Activated CD4-positive, alpha-beta T cell treated with anti-CD3 and anti-CD28 coated beads for 36 hours (primary cell): ENCODE data around the gene SH3BGRL3. TPM values are rescaled to one million over a fixed set of nuclear protein-coding genes. Genes with fewer than 3 reads are reported as not detected.

ENCODE experiments used
- ATAC-seq: fragments of 200-7000 bp; cut with Tn5 transposase; one replicate; pipeline ENCODE4 v1.10.0; 2021; ENCODE audit warnings: mild to moderate bottlenecking, moderate library complexity
- CTCF ChIA-PET: fragments of 350-600 bp; sonication (Branson Sonifier 250); formaldehyde crosslinking; loops from one replicate; lab custom pipeline; 2021; ENCODE audit warnings: antibody characterized with exemption; lab: Charles Lee
- POLR2A ChIA-PET: fragments of 350-600 bp; sonication (Branson Sonifier 250); formaldehyde crosslinking; loops from one replicate; lab custom pipeline; 2021; ENCODE audit warnings: antibody characterized with exemption, inconsistent platforms; lab: Charles Lee
- DNase-seq: peaks from one replicate; pipeline ENCODE4 v3.0.0-alpha.2; 2020
- H3K27ac Mint-ChIP-seq: one replicate; pipeline ENCODE4 v1.8.0; 2021; ENCODE audit warnings: mixed read lengths
- H3K27me3 Mint-ChIP-seq: one replicate; pipeline ENCODE4 v1.8.0; 2021; ENCODE audit warnings: mixed read lengths
- H3K36me3 Mint-ChIP-seq: one replicate; pipeline ENCODE4 v1.8.0; 2021; ENCODE audit warnings: low read depth, mixed read lengths
- H3K4me1 Mint-ChIP-seq: one replicate; pipeline ENCODE4 v1.8.0; 2021; ENCODE audit warnings: mixed read lengths
- H3K4me3 Mint-ChIP-seq: one replicate; pipeline ENCODE4 v1.8.0; 2021; ENCODE audit warnings: mild to moderate bottlenecking, moderate library complexity, mixed read lengths
- H3K9me3 Mint-ChIP-seq: one replicate; pipeline ENCODE4 v1.8.0; 2021; ENCODE audit warnings: low read depth, mixed read lengths
- intact Hi-C, 2 experiments: fragments of 100-400 bp; cut with DNase I in 1 of 2; cut with micrococcal nuclease in 1 of 2; formaldehyde crosslinking; loops; one replicate each; pipeline versions ENCODE4 v1.14.2 to v1.15.1; 2022 to 2024; cut with DNase I, micrococcal nuclease
- total RNA-seq, 2 experiments: library from RNA; stranded (reverse); gene quantifications; one replicate each; pipeline ENCODE4 v1.2.3, GENCODE V29; 2021

Gene SH3BGRL3
- total RNA-seq, 2 experiments from 2014 or later = 267 to 381 TPM

GRCh38 chr1:26277719-26278118, 2.2 kb upstream of the SH3BGRL3 start:
- Mint-ChIP-seq H3K36me3 (peaks cover 64% of the 10 kb centered on the region), H3K27ac (peak overlapping the region; percentile 94), H3K9me3 (no peaks in the 10 kb centered on the region), H3K4me3 (no peak overlapping the region), H3K27me3 (no peaks in the 10 kb centered on the region), H3K4me1 (peaks cover 70% of the 10 kb centered on the region)
- ATAC-seq (no peak), DNase-seq (no peak)
- intact Hi-C loops = loop anchor here (2.0 to 5.0 kb wide), 4 partner anchors 85 to 305 kb away; partner anchors contain the start of gene HMGN2 (in 1 of the 2)
- ChIA-PET POLR2A (no interaction called here), CTCF (interaction anchor here (0.6 to 17.6 kb wide), 6 partner anchors 11 to 139 kb away, joined by 3 to 399 read pairs (median 4); partner anchors contain the start of gene CD52)

- ChIA-PET POLR2A (no interaction called here), CTCF (interaction anchor here (1.0 to 17.6 kb wide), 5 partner anchors 10 to 139 kb away, joined by 3 to 399 read pairs (median 4); partner anchors contain the start of gene CD52)
- H3K27me3 Mint-ChIP-seq = no peaks in the 10 kb centered on the region
- H3K4me3 Mint-ChIP-seq = peak overlapping the region; percentile 39
- DNase-seq (peak; percentile 27), ATAC-seq (no peak)
- intact Hi-C loops = loop anchor here (2.0 to 5.0 kb wide), 4 partner anchors 84 to 304 kb away; partner anchors contain the start of gene HMGN2 (in 1 of the 2)
- H3K9me3 Mint-ChIP-seq = no peaks in the 10 kb centered on the region
- peaks cover 66% of the 10 kb centered on the region for H3K36me3 Mint-ChIP-seq
- peaks cover 76% of the 10 kb centered on the region for H3K4me1 Mint-ChIP-seq
- peak overlapping the region; percentile 94 for H3K27ac Mint-ChIP-seq
Measured at GRCh38 chr1:26278303-26278702, 1.6 kb upstream of the SH3BGRL3 start.

DNA sequence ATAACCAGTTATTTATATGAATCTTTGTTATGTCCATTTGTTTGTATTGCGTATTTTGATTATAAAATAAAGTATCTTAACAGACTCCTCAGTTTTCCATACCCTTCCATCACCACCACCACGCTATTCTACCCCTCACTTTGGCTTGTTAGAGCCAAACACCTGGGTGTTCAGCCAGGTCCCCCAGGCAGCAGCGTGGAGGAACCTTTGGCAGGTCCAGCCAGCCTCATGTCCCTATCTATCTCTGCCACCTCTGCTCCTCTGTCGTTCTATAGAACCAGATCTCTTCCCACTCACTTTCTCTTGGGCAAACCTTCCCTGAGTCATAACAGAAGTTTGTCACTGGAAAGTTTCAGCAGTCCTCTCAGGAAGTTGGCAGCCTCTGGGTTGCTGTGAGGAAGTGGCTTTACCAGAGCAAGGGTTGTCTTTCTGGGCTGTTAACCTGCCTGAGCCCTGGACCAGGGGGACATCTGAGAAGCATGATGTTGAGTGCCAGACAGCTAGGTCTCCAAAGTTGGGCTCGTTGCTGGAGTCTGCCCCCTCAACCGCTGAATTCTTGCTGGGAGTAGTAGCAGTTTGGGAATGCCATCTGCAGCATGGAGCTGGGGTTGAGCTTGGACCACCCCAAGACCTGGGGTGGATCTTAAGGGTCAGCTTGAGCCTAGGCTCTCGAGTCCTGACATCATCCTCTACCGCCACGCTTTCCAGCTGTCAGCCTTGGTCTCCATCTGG, 996 bp upstream of the SH3BGRL3 start:
- DNase-seq (peak; percentile 63), ATAC-seq (peak; percentile 7)
- CTCF ChIA-PET = interaction anchor here (0.6 to 17.6 kb wide), 8 partner anchors 10 to 1067 kb away, joined by 3 to 399 read pairs (median 6); partner anchors contain the start of gene CD52
- H3K9me3 Mint-ChIP-seq = no peaks in the 10 kb centered on the region
- no peaks in the 10 kb centered on the region for H3K27me3 Mint-ChIP-seq
- POLR2A ChIA-PET = interaction anchor here (0.8 to 1.0 kb wide), 3 partner anchors 10 to 40 kb away, joined by 3 read pairs; no protein-coding TSS in a partner anchor
- peak overlapping the region; percentile 78 for H3K4me3 Mint-ChIP-seq
- H3K36me3 Mint-ChIP-seq = peaks cover 70% of the 10 kb centered on the region
- H3K4me1 Mint-ChIP-seq = peaks cover 82% of the 10 kb centered on the region
- intact Hi-C loops = loop anchor here (1.0 to 5.0 kb wide), 5 partner anchors 27 to 303 kb away; partner anchors contain the start of genes HMGN2 (in 1 of the 2) and UBXN11 (in 1 of the 2)
- peak overlapping the region; percentile 94 for H3K27ac Mint-ChIP-seq

GRCh38 chr1:26280333-26281042, 602 bp downstream of the SH3BGRL3 start:
- Mint-ChIP-seq H3K9me3 (no peaks in the 10 kb centered on the region), H3K27ac (peak overlapping the region; percentile 79), H3K4me3 (peak overlapping the region; percentile 78), H3K4me1 (peaks cover 84% of the 10 kb centered on the region), H3K36me3 (peaks cover 75% of the 10 kb centered on the region), H3K27me3 (no peaks in the 10 kb centered on the region)
- peak; percentile 47 for DNase-seq
- intact Hi-C loops = loop anchor here in 1 of 2 experiments (1.0 kb wide), 3 partner anchors 39 to 169 kb away; partner anchors contain the start of genes CEP85 and PDIK1L
- ChIA-PET CTCF (interaction anchor here (0.5 to 17.6 kb wide), 6 partner anchors 8 to 108 kb away, joined by 3 to 399 read pairs (median 6); partner anchors contain the start of gene CD52), POLR2A (interaction anchor here (0.5 to 0.7 kb wide), 2 partner anchors 143 to 1355 kb away, joined by 3 read pairs; no protein-coding TSS in a partner anchor)
- ATAC-seq = no peak

DNA sequence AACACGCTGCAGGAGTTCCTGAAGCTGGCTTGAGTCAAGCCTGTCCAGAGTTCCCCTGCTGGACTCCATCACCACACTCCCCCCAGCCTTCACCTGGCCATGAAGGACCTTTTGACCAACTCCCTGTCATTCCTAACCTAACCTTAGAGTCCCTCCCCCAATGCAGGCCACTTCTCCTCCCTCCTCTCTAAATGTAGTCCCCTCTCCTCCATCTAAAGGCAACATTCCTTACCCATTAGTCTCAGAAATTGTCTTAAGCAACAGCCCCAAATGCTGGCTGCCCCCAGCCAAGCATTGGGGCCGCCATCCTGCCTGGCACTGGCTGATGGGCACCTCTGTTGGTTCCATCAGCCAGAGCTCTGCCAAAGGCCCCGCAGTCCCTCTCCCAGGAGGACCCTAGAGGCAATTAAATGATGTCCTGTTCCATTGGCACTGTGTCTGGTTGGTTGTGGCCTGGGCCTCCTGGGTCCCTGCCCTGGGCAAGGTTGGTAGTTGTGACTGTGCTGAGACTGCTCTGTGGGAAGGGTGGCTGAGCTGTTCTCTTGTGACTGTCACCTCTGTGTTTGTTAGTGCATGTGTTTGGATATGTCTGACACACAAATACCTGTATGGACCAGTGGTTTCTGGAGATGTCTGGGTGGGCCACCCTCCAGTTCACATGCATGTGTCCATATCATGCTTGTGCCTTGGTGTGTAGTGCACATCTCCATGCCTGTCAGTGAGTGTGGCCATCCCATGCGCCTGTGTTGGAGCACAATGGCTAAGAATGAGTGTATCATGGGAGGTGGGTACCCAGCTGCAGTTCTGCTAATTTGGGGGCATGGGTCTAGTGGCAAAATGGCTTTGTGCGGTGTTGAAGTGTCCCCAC, 1.4 kb downstream of the SH3BGRL3 start:
- peak; percentile 38 for DNase-seq
- H3K9me3 Mint-ChIP-seq = no peaks in the 10 kb centered on the region
- peak overlapping the region; percentile 48 for H3K27ac Mint-ChIP-seq
- ChIA-PET CTCF (interaction anchor here (0.5 to 17.6 kb wide), 4 partner anchors 9 to 109 kb away, joined by 3 to 399 read pairs (median 4); partner anchors contain the start of gene CD52), POLR2A (interaction anchor here (0.5 kb wide), 1 partner anchor 1356 kb away, joined by 3 read pairs; no protein-coding TSS in a partner anchor)
- H3K4me1 Mint-ChIP-seq = peaks cover 84% of the 10 kb centered on the region
- peaks cover 72% of the 10 kb centered on the region for H3K36me3 Mint-ChIP-seq
- H3K4me3 Mint-ChIP-seq = peak overlapping the region; percentile 78
- ATAC-seq = no peak
- intact Hi-C loops = no loop called here
- no peaks in the 10 kb centered on the region for H3K27me3 Mint-ChIP-seq

DNA sequence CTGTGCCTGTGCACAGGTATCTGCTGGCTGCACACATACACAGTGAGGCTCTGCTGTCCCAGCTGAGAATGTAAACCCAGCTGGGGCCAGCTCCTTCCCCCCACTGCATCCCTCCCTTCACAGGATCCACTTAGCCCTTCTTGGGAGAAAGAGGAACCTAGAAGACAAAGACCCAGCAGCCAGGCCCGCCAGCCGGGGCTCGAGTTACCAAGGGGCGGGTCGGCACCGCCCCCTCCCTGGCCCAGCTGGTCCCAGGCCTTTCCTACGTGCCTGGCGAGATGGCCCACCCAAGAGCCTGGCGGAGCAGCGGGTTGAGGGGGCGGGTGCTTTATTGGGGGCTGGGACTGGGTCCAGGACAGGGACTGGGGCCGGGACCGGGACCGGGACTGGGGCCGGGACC, 2.1 kb downstream of the SH3BGRL3 start:
- ChIA-PET CTCF (interaction anchor here (1.2 to 17.6 kb wide), 3 partner anchors 8 to 37 kb away, joined by 3 to 399 read pairs (median 4); partner anchors contain the start of gene CD52), POLR2A (no interaction called here)
- DNase-seq = no peak
- Mint-ChIP-seq H3K4me1 (peaks cover 84% of the 10 kb centered on the region), H3K36me3 (peaks cover 66% of the 10 kb centered on the region), H3K27ac (peak overlapping the region; percentile 99), H3K27me3 (no peaks in the 10 kb centered on the region), H3K9me3 (no peaks in the 10 kb centered on the region), H3K4me3 (peak overlapping the region; percentile 78)
- intact Hi-C loops = no loop called here
- ATAC-seq = no peak

- POLR2A ChIA-PET = no interaction called here
- peaks cover 62% of the 10 kb centered on the region for H3K36me3 Mint-ChIP-seq
- CTCF ChIA-PET = interaction anchor here (1.1 to 17.6 kb wide), 3 partner anchors 7 to 36 kb away, joined by 9 to 399 read pairs (median 28); partner anchors contain the start of gene CD52
- H3K27ac Mint-ChIP-seq = peak overlapping the region; percentile 99
- DNase-seq (no peak), ATAC-seq (no peak)
- no peaks in the 10 kb centered on the region for H3K9me3 Mint-ChIP-seq
- intact Hi-C loops = no loop called here
- H3K4me3 Mint-ChIP-seq = peak overlapping the region; percentile 22
- no peaks in the 10 kb centered on the region for H3K27me3 Mint-ChIP-seq
- peaks cover 84% of the 10 kb centered on the region for H3K4me1 Mint-ChIP-seq
Measured at GRCh38 chr1:26282401-26282918, 2.6 kb downstream of the SH3BGRL3 start.

DNA sequence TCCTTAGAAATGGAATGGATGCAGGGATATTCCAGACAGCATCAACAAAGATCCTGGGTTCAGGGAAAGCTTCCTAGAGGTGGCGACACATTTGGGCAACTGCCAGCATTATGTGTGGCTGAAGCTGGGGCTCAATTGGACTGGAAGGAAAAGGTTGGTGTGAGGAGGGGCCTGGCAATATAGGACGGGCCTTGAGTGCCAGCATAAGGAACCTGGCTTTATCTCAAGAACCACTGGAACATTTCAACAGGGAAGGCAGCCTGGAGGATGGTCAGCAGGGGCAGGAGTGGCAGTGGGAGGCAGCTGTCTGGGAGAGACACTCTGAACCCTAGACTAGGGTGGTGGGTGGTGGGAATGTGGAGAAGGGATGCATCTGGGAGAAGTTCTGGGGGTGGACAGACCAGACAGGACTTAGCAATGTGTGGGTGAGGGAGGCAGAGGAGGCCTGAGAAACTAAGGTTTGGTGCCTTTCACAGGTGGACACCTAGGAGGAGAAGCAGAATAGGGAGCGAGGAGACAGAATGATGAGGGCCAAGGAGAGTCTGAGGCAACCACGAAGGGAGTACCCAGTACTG, 3.5 kb downstream of the SH3BGRL3 start:
- Mint-ChIP-seq H3K27ac (peak overlapping the region; percentile 99), H3K9me3 (no peaks in the 10 kb centered on the region), H3K27me3 (no peaks in the 10 kb centered on the region), H3K4me1 (peaks cover 84% of the 10 kb centered on the region), H3K4me3 (peak overlapping the region; percentile 29), H3K36me3 (peaks cover 53% of the 10 kb centered on the region)
- DNase-seq = no peak
- POLR2A ChIA-PET = interaction anchor here (2.2 kb wide), 1 partner anchor 36 kb away, joined by 16 read pairs; the partner anchor contains the start of gene CD52
- CTCF ChIA-PET = interaction anchor here (0.5 to 17.6 kb wide), 8 partner anchors 8 to 286 kb away, joined by 3 to 399 read pairs (median 4); partner anchors contain the start of genes CD52 and PAFAH2
- ATAC-seq = no peak
- intact Hi-C loops = no loop called here

GRCh38 chr1:26283871-26284596, 4.1 kb downstream of the SH3BGRL3 start:
- peak overlapping the region; percentile 99 for H3K27ac Mint-ChIP-seq
- peaks cover 84% of the 10 kb centered on the region for H3K4me1 Mint-ChIP-seq
- peaks cover 49% of the 10 kb centered on the region for H3K36me3 Mint-ChIP-seq
- CTCF ChIA-PET = interaction anchor here (0.6 to 17.6 kb wide), 14 partner anchors 9 to 287 kb away, joined by 3 to 399 read pairs (median 3); partner anchors contain the start of genes CD52, CEP85, PAFAH2 and UBXN11
- H3K4me3 Mint-ChIP-seq = peak overlapping the region; percentile 61
- no peaks in the 10 kb centered on the region for H3K9me3 Mint-ChIP-seq
- peak; percentile 40 for DNase-seq
- H3K27me3 Mint-ChIP-seq = no peaks in the 10 kb centered on the region
- intact Hi-C loops = loop anchor here (1.0 to 2.0 kb wide), 6 partner anchors 22 to 173 kb away; partner anchors contain the start of genes DHDDS (in 1 of the 2), PDIK1L (in 1 of the 2) and UBXN11 (in 1 of the 2)
- no peak for ATAC-seq
- POLR2A ChIA-PET = interaction anchor here (0.8 to 2.2 kb wide), 5 partner anchors 23 to 38 kb away, joined by 3 to 16 read pairs (median 4); partner anchors contain the start of gene CD52
